ENCODE data around the gene TNPO1. TPM values are rescaled to one million over a fixed set of nuclear protein-coding genes. Genes with fewer than 3 reads are reported as not detected.

The TNPO1 gene
- total and polyA plus RNA-seq, 2 experiments from 2014 or later: 40.4 to 195 TPM

GRCh38 chr5:72818866-72819534 is 2.5 kb downstream of the TNPO1 start:
- peak overlapping the region; percentile 15 for H3K27ac ChIP-seq

GRCh38 chr5:72821776-72822175 is 5.3 kb downstream of the TNPO1 start:
- H3K36me3 ChIP-seq: no peaks in the 10 kb centered on the region
- no peak for DNase-seq (ENCODE audit: low read depth in 1 of 2, low spot score in 1 of 2)
- no peak overlapping the region for H3K4me3 ChIP-seq
- no peaks in the 10 kb centered on the region for H3K27me3 ChIP-seq
- no peak for TF ChIP-seq CTCF (IDR thresholded peaks at IDR 0.05; ENCODE audit: low read depth, low read length)
- H3K27ac ChIP-seq: no peak overlapping the region
- no peaks in the 10 kb centered on the region for H3K9me3 ChIP-seq (ENCODE audit: low read depth)
- H3K4me1 ChIP-seq (ENCODE audit: low read depth): peaks cover 22% of the 10 kb centered on the region

More at GRCh38 chr5:72818866-72819534, 2.5 kb downstream of the TNPO1 start:
- Histone ChIP-seq H3K4me1 (ENCODE audit: low read depth) (peaks cover 27% of the 10 kb centered on the region), H3K9me3 (ENCODE audit: low read depth) (no peaks in the 10 kb centered on the region), H3K4me3 (peak overlapping the region; percentile 75), H3K27me3 (no peaks in the 10 kb centered on the region), H3K36me3 (no peaks in the 10 kb centered on the region)
- DNase-seq (ENCODE audit: low read depth in 1 of 2, low spot score in 1 of 2): peak; percentile 72 to 82
- peak; percentile 91 for TF ChIP-seq CTCF (IDR thresholded peaks at IDR 0.05; ENCODE audit: low read depth, low read length)

- H3K9me3 ChIP-seq (ENCODE audit: low read depth): no peaks in the 10 kb centered on the region
- no peak for DNase-seq (ENCODE audit: low read depth in 1 of 2, low spot score in 1 of 2)
- no peaks in the 10 kb centered on the region for H3K27me3 ChIP-seq
- H3K4me3 ChIP-seq: no peak overlapping the region
- no peak overlapping the region for H3K27ac ChIP-seq
- no peaks in the 10 kb centered on the region for H3K36me3 ChIP-seq
- TF ChIP-seq CTCF (IDR thresholded peaks at IDR 0.05; ENCODE audit: low read depth, low read length): no peak
- peaks cover 20% of the 10 kb centered on the region for H3K4me1 ChIP-seq (ENCODE audit: low read depth)
Measured at GRCh38 chr5:72822944-72823343, 6.5 kb downstream of the TNPO1 start.

- TF ChIP-seq CTCF (IDR thresholded peaks at IDR 0.05; ENCODE audit: low read depth, low read length): no peak
- no peaks in the 10 kb centered on the region for H3K27me3 ChIP-seq
- H3K9me3 ChIP-seq (ENCODE audit: low read depth): no peaks in the 10 kb centered on the region
- no peaks in the 10 kb centered on the region for H3K36me3 ChIP-seq
- H3K4me1 ChIP-seq (ENCODE audit: low read depth): peaks cover 9% of the 10 kb centered on the region
- no peak for DNase-seq (ENCODE audit: low read depth in 1 of 2, low spot score in 1 of 2)
- no peak overlapping the region for H3K27ac ChIP-seq
- H3K4me3 ChIP-seq: no peak overlapping the region
Measured at GRCh38 chr5:72829707-72830106, 13.2 kb downstream of the TNPO1 start.

- Histone ChIP-seq H3K27ac (no peak overlapping the region), H3K27me3 (no peaks in the 10 kb centered on the region), H3K4me3 (no peak overlapping the region), H3K4me1 (ENCODE audit: low read depth) (peaks cover 9% of the 10 kb centered on the region), H3K36me3 (no peaks in the 10 kb centered on the region), H3K9me3 (ENCODE audit: low read depth) (no peaks in the 10 kb centered on the region)
- TF ChIP-seq CTCF (IDR thresholded peaks at IDR 0.05; ENCODE audit: low read depth, low read length): no peak
- no peak for DNase-seq (ENCODE audit: low read depth in 1 of 2, low spot score in 1 of 2)
Measured at GRCh38 chr5:72830362-72830761, 13.9 kb downstream of the TNPO1 start.
